ENCODE data around the gene ALDH3B1. TPM values are rescaled to one million over a fixed set of nuclear protein-coding genes. Genes with fewer than 3 reads are reported as not detected.
A peak's percentile ranks its signal among the peaks of the same experiment; 100 is the strongest.
"Not testable (repeated sequence)": the region's sequence is repeated elsewhere in the genome, so short reads cannot be mapped to it uniquely, and the experiment has no call there.

ALDH3B1 gene
- total and polyA plus RNA-seq, 2 of the 4 experiments (the other 2 are of a cell fraction), result 11.8 to 22.8 TPM

DNA sequence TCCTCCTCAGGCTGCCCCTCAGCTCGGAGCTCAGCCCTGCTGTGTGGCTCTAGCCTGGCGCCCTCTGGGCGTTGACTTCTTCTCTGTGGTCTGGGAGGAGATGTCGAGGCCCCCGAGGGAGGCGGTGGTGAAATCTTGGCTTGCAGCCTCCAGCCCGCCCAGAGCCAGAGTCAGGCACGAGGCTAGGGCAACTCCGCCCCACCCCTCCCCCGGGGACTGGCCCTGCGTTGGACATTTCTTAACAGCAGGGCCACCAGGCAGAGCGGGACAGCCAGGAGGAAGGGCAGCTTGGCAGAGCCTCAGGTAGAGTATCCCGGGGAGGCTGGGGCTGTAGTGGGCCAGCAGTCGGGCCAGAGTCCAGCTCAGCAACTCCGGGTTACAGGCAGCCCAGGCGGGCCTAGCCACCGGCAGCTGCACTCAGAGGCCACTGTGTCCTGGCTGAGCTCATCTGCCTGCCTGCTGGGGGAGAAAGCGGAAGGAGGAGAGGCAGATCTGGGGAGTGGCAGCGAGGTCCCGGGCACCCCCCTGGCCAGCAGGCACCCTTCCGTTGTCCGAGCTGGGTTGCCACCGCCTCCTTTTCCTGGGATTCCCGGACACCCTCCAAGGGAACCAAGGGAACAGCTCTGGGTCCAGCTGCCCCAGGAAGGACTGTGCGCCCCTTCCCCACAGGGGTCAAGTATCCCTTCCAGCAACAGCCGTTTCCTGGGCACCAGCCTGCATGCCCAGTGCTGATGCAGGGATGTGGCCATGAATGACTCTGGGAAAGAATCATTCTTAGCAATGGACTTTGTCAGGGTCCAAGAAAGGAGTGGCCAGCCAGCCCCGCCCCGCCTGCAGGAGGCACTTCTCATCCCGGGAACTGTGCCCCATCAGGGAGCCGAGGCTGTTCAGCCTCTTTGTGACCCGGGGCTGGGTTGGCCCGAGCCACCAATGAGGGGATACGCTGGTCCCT is at the start of gene ALDH3B1 (continued):
- TF ChIP-seq USF2 (IDR thresholded peaks at IDR 0.05; ENCODE audit: low read depth, low read length), result peak; percentile 4; the same call in 1 of the 2 replicates
- no peak for TF ChIP-seq RFX5 (IDR thresholded peaks at IDR 0.05; ENCODE audit: low read depth, low read length)
- no peak for TF ChIP-seq RAD21 (IDR thresholded peaks at IDR 0.05; ENCODE audit: low read length)
- TF ChIP-seq NFE2L2 (IDR thresholded peaks at IDR 0.05; ENCODE audit: low read depth, low read length), result no peak
- TF ChIP-seq FOS (IDR thresholded peaks at IDR 0.05; ENCODE audit: low read depth, low read length), result no peak
- peak; percentile 71 for TF ChIP-seq BHLHE40 (IDR thresholded peaks at IDR 0.05; ENCODE audit: low read depth, low read length)
- no peak for TF ChIP-seq RCOR1 (IDR thresholded peaks at IDR 0.05; ENCODE audit: insufficient replicate concordance, low read length)

- DNase-seq; H3K9me1 ChIP-seq (ENCODE audit: insufficient read depth, low read length); H3K9ac ChIP-seq (ENCODE audit: low read depth, low read length); H2BK20ac ChIP-seq (ENCODE audit: low read depth, low read length); H3K23ac ChIP-seq (ENCODE audit: low read depth, low read length); H3K56ac ChIP-seq (ENCODE audit: extremely low read depth, insufficient read depth, low read length); H2BK5ac ChIP-seq (ENCODE audit: low read depth, low read length, poor library complexity, severe bottlenecking); H3K14ac ChIP-seq (replicated peaks; ENCODE audit: low read depth, low read length); H3K18ac ChIP-seq (ENCODE audit: low read depth, low read length); in situ Hi-C loops (cut with MboI; ENCODE audit: low sequenced_read_pairs); H3K27me3 ChIP-seq (ENCODE audit: control insufficient read depth, insufficient read depth, low read length); H3K4me1 ChIP-seq (ENCODE audit: control insufficient read depth, insufficient read depth, low read length); H3K9me3 ChIP-seq (ENCODE audit: control insufficient read depth, insufficient read depth, low read length); dilution Hi-C loops (cut with HindIII; ENCODE audit: low sequenced_read_pairs, unreplicated experiment); H4K91ac ChIP-seq (ENCODE audit: insufficient read depth, low read depth, low read length); H3K36me3 ChIP-seq (ENCODE audit: control insufficient read depth, insufficient read depth, low read length); H3K27ac ChIP-seq (ENCODE audit: insufficient read depth, low read length); ATAC-seq (ENCODE audit: low read depth); H2AK5ac ChIP-seq (ENCODE audit: low read depth, low read length); intact Hi-C loops (cut with micrococcal nuclease); H2AFZ ChIP-seq (replicated peaks; ENCODE audit: low read length, poor library complexity); H2AK9ac ChIP-seq (replicated peaks; ENCODE audit: low read depth, low read length, poor library complexity); H3K79me1 ChIP-seq (ENCODE audit: low read depth in 1 of 2, low read length in 2 of 2); BruUV-seq (replicated peaks); H2BK120ac ChIP-seq (ENCODE audit: low read depth, low read length); H4K20me1 ChIP-seq (ENCODE audit: insufficient read depth, low read length); H4K8ac ChIP-seq (ENCODE audit: low read depth in 2 of 2, low read length in 2 of 2); H3K4me2 ChIP-seq (ENCODE audit: low read depth, low read length); H3K4ac ChIP-seq (ENCODE audit: low read depth, low read length); H4K5ac ChIP-seq (ENCODE audit: low read depth, low read length); H2BK15ac ChIP-seq (ENCODE audit: low read depth, low read length); CTCF ChIA-PET; H3K4me3 ChIP-seq (ENCODE audit: insufficient read depth, low read depth, low read length): not testable (repeated sequence)
- no CpG with 5 or more reads among the region's 16 CpGs for WGBS, 2 experiments (ENCODE audit: extremely low coverage in 2 of 2, insufficient read length in 1 of 2)
- POLR2A ChIA-PET (ENCODE audit: unreplicated experiment), result interaction anchor here (0.6 kb wide), 1 partner anchor 383 kb away, joined by 20 read pairs; no protein-coding TSS in a partner anchor
These were observed 46.9 kb upstream of the ALDH3B1 start for GRCh38 chr11:67963217-67963616.

Data from IMR-90 (cell line).